HFF-Myc (cell line): Measurements from ENCODE around the gene THBS1.
A peak's percentile ranks its signal among the peaks of the same experiment; 100 is the strongest.

Experiments used
- DNase-seq: peaks from one replicate; pipeline ENCODE4 v3.0.0-alpha.2; 2011; ENCODE audit warnings: low read depth; ENCODE audit errors: extremely low read depth
- H3K4me3 ChIP-seq: replicated peaks from 2 replicates; pipeline ENCODE4 v1.5.1; 2011; ENCODE audit warnings: low read depth, mild to moderate bottlenecking, control low read depth, low read length
- CTCF ChIP-seq: IDR thresholded peaks from 2 replicates; pipeline ENCODE4 v1.5.1; 2012; ENCODE audit warnings: mild to moderate bottlenecking, low read depth, low read length, control low read depth; ENCODE audit errors: missing control alignments

THBS1 gene

GRCh38 chr15:39622660-39623516 is 42.0 kb downstream of the THBS1 start:
- H3K4me3 ChIP-seq: no peak overlapping the region
- no peak for TF ChIP-seq CTCF
- no peak for DNase-seq

- DNase-seq: no peak
- no peak for TF ChIP-seq CTCF
- H3K4me3 ChIP-seq: no peak overlapping the region
These were observed 42.7 kb downstream of the THBS1 start for GRCh38 chr15:39623529-39623931.

- DNase-seq: peak; percentile 87
- TF ChIP-seq CTCF: no peak
- H3K4me3 ChIP-seq: no peak overlapping the region
These were observed 43.9 kb downstream of the THBS1 start for GRCh38 chr15:39624806-39625205.

- no peak overlapping the region for H3K4me3 ChIP-seq
- no peak for DNase-seq
- TF ChIP-seq CTCF: no peak
These were observed 44.6 kb downstream of the THBS1 start for GRCh38 chr15:39625451-39625850.

- DNase-seq: no peak
- TF ChIP-seq CTCF: no peak
- no peak overlapping the region for H3K4me3 ChIP-seq
These were observed 45.0 kb downstream of the THBS1 start for GRCh38 chr15:39625856-39626255.

GRCh38 chr15:39627451-39628143 is 46.7 kb downstream of the THBS1 start:
- TF ChIP-seq CTCF: no peak
- H3K4me3 ChIP-seq: no peak overlapping the region
- no peak for DNase-seq
